ENCODE measurements around the gene KDM2B.
A peak's percentile ranks its signal among the peaks of the same experiment; 100 is the strongest.
"Not testable (repeated sequence)": the region's sequence is repeated elsewhere in the genome, so short reads cannot be mapped to it uniquely, and the experiment has no call there.

Gene KDM2B

DNA sequence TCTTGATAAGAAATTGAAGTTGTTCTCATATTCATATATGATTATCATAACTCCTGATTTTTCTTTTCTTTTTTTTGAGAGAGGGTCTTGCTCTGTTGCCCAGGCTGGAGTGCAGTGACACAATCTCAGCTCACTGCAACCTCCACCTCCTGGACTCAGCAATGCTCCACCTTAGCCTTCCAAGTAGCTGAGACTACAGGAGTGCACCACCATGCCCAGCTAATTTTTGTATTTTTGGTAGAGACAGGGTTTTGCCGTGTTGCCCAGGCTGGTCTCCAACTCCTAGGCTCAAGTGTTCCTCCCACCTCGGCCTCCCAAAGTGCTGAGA lies 2.5 kb upstream of the KDM2B start:
- DNase-seq = not testable (repeated sequence)

- DNase-seq = no peak
These were observed 1.9 kb upstream of the KDM2B start for GRCh38 chr12:121582583-121583333.

GRCh38 chr12:121581686-121582429 lies 1.0 kb upstream of the KDM2B start:
- DNase-seq = no peak

DNA sequence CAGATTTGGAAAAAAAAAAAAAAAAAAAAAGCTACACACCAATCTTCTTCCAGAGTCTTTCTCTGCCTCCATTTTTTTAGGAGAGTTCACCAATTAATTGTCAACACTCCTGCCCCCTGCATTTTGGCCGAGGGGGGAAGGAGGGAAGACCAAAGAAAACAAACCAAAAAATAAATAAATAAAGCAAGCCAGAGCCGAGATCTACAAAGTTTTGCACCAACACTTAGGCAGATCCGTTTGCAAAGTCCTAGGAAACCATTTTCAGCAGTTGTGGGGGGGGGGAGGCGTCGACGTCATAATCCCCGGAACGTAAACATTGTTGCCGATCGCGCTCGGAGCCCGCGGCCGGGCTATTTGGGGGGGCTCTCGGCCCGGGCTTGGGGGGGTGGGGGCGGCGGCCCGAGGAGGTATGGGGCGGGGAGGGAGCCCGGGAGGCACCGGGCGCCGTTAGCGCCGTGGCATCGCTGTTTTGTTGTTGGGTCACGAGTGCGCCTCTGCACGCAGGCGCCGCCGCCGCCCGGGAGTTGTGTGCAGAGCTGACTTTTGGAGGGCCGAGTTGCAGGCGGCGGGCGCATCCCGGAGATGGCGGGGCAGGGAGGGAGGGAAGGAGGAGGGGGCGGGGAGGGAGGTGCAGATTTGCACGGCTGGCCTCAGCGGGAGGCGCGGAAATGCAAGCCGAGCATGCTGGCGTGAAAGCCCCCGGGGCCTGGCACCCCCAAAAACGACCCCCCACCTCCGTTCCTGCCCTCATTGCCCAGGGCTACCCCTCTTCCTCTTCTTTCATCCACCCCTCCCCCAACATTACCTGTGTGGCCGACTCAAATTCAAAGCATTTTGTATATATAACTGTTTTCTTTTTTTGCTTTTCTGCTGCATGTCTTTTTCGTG lies 598 bp downstream of the KDM2B start:
- peak; percentile 55 for DNase-seq

- no peak for DNase-seq
These were observed 1.5 kb downstream of the KDM2B start for GRCh38 chr12:121579190-121579791.

GRCh38 chr12:121578230-121579189 lies 2.3 kb downstream of the KDM2B start:
- DNase-seq = no peak

DNA sequence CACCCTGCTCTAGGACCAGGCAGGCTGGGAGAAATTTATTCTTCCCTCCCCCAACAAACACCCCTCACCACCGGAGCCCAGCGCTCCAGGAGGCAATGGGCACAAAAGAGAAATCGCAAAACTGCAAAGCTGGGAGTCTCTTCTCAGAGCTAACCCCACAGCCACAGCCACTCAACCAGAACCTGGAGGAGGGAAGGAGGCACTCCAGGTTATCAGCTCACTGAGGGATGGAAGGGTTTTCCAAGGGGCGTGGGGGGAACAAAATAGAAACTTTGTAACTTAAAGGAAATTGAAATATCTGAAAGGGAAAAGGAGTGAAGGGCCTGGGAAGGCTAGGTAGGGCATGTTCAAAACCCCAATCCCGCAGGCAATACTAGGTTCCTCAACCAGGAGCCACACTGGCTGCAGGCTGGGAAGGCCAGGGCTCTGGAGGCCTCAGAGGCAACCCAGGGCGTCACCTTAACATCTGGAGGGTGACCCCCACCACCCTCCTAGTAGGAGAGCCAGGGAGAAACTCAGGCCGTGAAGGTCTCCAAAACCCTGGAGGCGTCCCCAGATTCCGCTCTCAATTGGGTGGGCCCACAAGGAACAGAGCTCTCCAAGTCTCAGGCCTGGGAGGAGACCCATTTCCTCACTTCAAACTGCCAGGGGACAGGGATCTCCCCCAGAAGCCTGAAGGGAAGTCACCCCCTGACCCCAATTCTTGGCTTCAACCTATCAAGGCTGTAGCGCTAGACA lies 3.2 kb downstream of the KDM2B start:
- DNase-seq = no peak

DNA sequence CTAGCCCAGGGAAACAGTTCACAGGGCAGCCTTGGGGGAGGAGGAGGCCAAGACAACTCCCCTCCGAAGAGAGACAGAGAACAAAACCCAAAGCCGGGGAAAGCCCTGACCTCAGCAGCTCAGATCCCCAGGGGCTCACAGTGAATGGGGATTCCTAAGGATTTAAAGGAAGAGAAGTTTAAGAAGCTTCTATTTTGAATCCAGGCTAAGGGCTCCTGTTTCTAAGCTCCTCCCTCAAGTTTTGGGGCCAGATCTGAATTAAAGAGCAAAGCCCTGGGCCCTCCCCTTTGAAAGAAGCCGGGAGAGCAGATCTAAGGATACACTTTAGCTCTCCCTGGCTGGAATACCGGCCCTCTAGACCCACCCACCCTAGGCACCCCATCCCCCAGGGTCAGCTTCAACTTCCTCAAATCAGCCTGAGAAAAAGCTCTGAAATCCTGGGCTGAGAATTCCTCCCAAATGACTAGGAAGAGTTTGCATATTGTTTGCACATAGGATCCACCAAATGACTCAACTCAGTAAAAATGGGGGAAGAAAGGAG lies 3.9 kb downstream of the KDM2B start:
- no peak for DNase-seq

GRCh38 chr12:121575952-121576625 lies 4.7 kb downstream of the KDM2B start:
- no peak for DNase-seq

- DNase-seq = no peak
These were observed 5.8 kb downstream of the KDM2B start for GRCh38 chr12:121575051-121575450.

DNA sequence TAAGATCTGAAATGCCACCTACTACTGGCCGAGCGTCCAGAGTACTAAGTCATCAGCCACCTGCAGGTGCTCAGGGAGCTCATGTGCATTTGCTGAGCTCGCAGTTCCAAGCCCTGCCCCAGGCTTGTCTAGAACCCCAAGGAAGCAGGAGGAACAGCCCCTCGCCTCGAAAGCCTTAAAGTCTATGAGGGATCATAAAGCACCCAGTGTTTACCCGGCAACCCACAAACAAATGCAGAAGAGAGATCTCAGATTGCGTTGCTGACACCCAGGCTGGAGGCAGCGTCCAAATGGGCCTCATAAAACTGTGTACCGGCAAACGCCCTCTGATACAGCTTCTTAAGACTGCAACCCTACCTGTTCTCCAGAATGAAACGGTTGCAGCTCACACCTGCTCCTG lies 6.8 kb downstream of the KDM2B start:
- DNase-seq = no peak

GRCh38 chr12:121571920-121572319 lies 8.9 kb downstream of the KDM2B start:
- no peak for DNase-seq

- DNase-seq = no peak
These were observed 10.1 kb downstream of the KDM2B start for GRCh38 chr12:121570467-121571283.

GRCh38 chr12:121568971-121569751 lies 11.7 kb downstream of the KDM2B start:
- no peak for DNase-seq

DNA sequence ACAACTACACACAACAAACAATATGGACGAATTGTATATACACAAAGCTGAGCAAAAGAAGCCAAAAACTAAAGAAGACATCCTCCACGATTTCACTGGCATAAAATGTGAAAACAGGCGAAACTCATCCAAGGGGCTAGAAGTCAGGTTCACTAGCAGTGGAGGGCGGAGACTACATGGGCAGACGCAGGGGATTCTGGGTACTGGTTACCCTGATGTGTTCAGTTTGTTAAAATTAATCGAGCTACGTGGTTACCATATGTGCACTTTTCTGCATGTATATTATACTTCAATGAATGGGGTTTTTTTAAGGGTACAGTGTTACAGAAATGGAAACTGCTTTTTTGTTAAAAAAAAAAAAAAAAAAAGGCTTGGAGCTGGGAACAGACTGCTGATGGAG lies 12.3 kb downstream of the KDM2B start:
- no peak for DNase-seq

DNA sequence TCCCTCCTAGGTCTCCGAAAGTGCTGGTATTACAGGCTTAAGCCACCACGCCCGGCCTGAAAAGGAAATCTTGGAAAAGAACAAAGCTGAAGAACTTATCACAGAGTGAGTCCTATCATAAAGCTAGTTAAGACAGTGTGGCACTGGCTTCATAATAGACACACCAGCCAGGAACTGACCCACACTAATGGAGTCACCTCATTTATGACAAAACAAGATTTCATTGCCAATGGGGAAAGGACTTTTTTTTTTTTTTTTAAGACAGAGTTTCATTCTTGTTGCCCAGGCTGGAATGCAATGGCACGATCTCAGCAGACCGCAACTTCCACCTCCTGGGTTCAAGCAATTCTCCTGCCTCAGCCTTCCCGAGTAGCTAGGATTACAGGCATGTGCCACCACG lies 15.7 kb downstream of the KDM2B start:
- no peak for DNase-seq

DNA sequence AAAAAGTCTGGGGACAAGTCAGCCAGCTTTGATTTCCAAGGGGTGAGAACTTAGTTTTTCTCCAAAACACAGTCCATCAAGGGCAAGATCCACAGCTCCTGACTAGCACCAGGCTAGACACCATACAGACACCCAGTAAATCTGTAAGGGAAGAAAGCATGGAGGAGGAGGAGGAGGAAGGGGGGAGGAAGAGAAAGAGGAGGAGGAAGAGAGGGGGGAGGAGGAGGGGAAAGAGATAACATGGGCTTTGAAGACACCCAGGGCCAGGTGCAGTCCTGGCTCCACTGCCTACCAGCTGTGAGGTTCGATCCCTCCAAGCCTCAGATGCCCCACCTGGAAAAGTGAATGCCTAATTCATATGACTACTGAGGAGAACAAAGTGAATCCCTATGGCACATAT lies 18.3 kb downstream of the KDM2B start:
- no peak for DNase-seq

DNA sequence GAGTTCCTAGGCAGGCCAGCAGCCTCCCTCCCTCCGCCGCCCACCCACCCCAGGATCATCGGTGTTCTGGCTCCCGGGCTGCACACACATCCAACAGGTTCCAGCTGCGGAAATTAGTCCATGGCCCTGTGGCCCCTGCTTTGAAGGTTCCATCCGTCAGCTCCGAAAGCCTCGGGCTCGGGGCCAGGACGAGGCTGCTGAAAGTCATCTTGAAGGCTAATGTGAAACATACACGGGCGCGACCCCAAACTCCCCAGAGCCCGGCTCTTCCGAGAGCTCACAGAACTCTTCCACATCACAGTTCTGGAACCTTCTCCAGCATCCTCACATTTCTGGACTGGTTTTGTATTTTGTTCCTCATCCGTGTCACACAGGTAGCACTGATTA lies 19.8 kb downstream of the KDM2B start:
- no peak for DNase-seq

Measured in GDM1 (cell line).